Ascending aorta (tissue), 2 donors: Measurements from ENCODE around the gene CORIN. TPM values are rescaled to one million over a fixed set of nuclear protein-coding genes. Genes with fewer than 3 reads are reported as not detected.

ENCODE experiments used
- DNase-seq, 2 donors: peaks; one replicate each; pipeline ENCODE4 v3.0.0-alpha.2; 2019; ENCODE audit warnings: low spot score in 2 of 2
- H3K27ac ChIP-seq, 2 donors: fragments of 200-600 bp; sonication (generic); one replicate each; pipeline ENCODE4 v1.5.1; 2016 to 2017; ENCODE audit warnings: mild to moderate bottlenecking in 1 of 2
- H3K27me3 ChIP-seq: fragments of 200-600 bp; sonication (generic); one replicate; pipeline ENCODE4 v1.5.1; 2017
- H3K36me3 ChIP-seq, 2 donors: fragments of 200-600 bp; sonication (generic); one replicate each; pipeline ENCODE4 v1.5.1; 2016
- H3K4me1 ChIP-seq, 2 donors: fragments of 200-600 bp; sonication (generic); one replicate each; pipeline ENCODE4 v1.5.1; 2016 to 2017; ENCODE audit warnings: mild to moderate bottlenecking in 1 of 2
- H3K4me3 ChIP-seq, 2 donors: fragments of 200-600 bp; sonication (generic); one replicate each; pipeline ENCODE4 v1.5.1; 2016 to 2017; ENCODE audit warnings: mild to moderate bottlenecking in 1 of 2
- H3K9me3 ChIP-seq, 2 donors: fragments of 200-600 bp; sonication (generic); one replicate each; pipeline ENCODE4 v1.5.1; 2016
- intact Hi-C: fragments of 100-400 bp; cut with DNase I; formaldehyde crosslinking; loops from one replicate; pipeline ENCODE4 v1.15.1; 2023
- total RNA-seq: library from RNA; depleted of rRNA; stranded (reverse); fragments of >200 nt; gene quantifications from one replicate; pipeline ENCODE4 v1.1.0, GENCODE V29; 2016
- TF ChIP-seq, protein P1 (sequence below), 3 experiments: fragments of 200-600 bp in 2 of 3; fragments of 450-650 bp in 1 of 3; sonication (generic) in 2 of 3; IDR thresholded peaks; one replicate each; pipeline ENCODE4 v1.5.1; 2016 to 2019; ENCODE audit warnings: antibody characterized with exemption in 3 of 3, mild to moderate bottlenecking in 1 of 3, moderate library complexity in 1 of 3

CORIN gene
- total RNA-seq, 1 donor from 2014 or later: not detected

DNA sequence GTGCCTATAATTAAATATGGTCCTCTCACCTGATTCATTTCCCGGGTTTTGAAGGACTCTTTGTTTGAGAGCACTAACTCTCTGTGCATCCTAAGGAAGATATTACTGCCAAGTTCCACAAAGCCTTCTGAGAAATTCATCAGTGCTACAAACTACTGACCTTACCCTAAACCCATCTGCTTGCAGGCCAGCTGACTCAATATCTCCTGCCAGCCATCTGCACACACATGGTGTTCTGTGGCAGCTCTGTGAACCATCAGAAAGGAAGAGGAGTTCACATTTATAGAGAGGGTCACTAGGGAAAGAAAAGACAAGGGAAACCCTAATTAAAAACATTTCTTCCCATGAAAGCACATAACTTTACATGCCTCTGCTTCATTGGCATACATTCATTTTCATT lies 196.1 kb downstream of the CORIN start:
- DNase-seq: no peak
- TF ChIP-seq, protein P1, sequence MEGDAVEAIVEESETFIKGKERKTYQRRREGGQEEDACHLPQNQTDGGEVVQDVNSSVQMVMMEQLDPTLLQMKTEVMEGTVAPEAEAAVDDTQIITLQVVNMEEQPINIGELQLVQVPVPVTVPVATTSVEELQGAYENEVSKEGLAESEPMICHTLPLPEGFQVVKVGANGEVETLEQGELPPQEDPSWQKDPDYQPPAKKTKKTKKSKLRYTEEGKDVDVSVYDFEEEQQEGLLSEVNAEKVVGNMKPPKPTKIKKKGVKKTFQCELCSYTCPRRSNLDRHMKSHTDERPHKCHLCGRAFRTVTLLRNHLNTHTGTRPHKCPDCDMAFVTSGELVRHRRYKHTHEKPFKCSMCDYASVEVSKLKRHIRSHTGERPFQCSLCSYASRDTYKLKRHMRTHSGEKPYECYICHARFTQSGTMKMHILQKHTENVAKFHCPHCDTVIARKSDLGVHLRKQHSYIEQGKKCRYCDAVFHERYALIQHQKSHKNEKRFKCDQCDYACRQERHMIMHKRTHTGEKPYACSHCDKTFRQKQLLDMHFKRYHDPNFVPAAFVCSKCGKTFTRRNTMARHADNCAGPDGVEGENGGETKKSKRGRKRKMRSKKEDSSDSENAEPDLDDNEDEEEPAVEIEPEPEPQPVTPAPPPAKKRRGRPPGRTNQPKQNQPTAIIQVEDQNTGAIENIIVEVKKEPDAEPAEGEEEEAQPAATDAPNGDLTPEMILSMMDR (IDR thresholded peaks at IDR 0.05): no peak
- Histone ChIP-seq H3K4me3 (no peak overlapping the region), H3K27ac (no peak overlapping the region), H3K27me3 (no peaks in the 10 kb centered on the region), H3K4me1 (no peaks in the 10 kb centered on the region), H3K36me3 (no peaks in the 10 kb centered on the region), H3K9me3 (peaks cover 0 to 4% of the 10 kb centered on the region in 2 donors)
- intact Hi-C loops: no loop called here

DNA sequence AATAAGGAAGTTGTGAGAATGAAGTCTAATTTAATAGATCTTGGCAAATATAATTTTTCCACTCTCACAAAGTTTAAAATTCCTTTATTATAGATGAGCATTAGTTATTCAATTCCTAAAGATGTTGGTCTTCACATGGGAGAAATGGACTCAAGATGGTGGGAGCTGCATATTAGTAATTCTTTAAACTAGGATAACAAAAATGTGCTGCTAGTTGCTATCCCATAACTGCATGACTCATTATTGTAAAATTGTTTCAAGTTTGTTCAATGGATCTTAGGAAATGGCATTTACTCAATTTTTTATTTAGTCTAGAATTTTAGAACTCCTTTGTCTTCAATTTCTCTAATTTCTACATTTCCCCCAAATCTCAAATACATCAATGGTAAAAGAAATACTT lies 197.0 kb downstream of the CORIN start:
- H3K9me3 ChIP-seq: peaks cover 0 to 4% of the 10 kb centered on the region in 2 donors
- H3K4me1 ChIP-seq: no peaks in the 10 kb centered on the region
- no peaks in the 10 kb centered on the region for H3K27me3 ChIP-seq
- TF ChIP-seq, protein P1 (IDR thresholded peaks at IDR 0.05): no peak
- intact Hi-C loops: no loop called here
- H3K36me3 ChIP-seq: no peaks in the 10 kb centered on the region
- H3K4me3 ChIP-seq: no peak overlapping the region
- DNase-seq: no peak
- H3K27ac ChIP-seq: no peak overlapping the region

DNA sequence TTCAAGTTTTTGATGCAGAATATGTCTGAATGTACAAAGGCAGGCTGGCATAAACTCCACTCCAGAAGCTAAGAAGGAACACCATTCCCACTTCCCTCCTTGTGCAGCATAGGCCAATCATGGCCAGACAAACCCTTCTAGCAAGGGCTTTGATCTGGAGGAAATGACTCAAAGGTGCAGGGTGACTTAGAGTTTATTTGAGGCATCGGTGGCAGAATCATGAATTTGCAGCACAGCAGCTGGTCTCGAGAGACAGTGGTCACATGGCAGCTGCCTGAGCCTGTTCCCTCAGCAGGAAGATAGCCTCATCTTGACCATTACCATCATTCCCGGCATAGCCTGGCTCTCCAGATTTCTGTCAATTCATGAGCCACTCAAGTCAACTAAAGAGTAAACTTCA lies 198.3 kb downstream of the CORIN start:
- Histone ChIP-seq H3K27ac (no peak overlapping the region), H3K4me3 (no peak overlapping the region), H3K9me3 (peaks cover 0 to 4% of the 10 kb centered on the region in 2 donors), H3K36me3 (no peaks in the 10 kb centered on the region), H3K27me3 (no peaks in the 10 kb centered on the region), H3K4me1 (no peaks in the 10 kb centered on the region)
- TF ChIP-seq, protein P1 (IDR thresholded peaks at IDR 0.05): no peak
- no peak for DNase-seq
- intact Hi-C loops: no loop called here

DNA sequence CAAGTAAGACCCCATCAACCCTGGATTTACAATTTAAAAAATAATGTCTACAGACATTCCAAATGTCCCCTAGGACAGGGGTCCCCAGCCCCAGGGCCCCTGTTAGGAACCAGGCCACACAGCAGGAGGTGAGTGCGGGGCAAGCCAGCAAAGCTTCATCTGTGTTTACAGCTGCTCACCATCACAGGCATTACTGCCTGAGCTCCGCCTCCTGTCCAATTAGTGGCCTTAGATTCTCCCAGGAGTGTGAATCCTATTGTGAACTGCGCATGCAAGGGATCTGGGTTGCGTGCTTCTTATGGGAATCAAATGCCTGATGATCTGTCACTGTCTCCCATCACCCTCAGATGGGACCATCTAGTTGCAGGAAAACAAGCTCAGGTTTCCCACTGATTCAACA lies 206.7 kb downstream of the CORIN start:
- DNase-seq: no peak

DNA sequence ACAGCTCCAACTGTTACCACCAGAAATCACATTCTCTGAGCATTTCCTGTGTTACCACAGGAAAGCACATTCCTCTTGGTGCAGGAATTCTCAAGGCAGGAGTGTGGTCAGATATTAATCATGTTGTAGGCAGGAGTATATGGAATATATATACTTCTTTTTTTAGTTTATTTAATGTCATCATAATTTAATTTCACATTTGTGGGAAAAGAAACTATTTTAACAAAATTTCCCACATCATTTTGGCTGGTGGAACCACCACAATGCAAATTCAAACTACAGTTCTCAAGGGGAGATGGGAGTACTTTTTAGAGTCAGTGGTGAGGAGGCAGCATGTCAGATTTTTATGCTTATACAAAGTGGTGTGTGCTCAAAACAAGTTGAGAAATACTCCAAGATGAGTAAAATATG lies 213.8 kb downstream of the CORIN start:
- H3K36me3 ChIP-seq: no peaks in the 10 kb centered on the region
- H3K27ac ChIP-seq: no peak overlapping the region
- H3K4me1 ChIP-seq: no peaks in the 10 kb centered on the region
- TF ChIP-seq, protein P1 (IDR thresholded peaks at IDR 0.05): no peak
- intact Hi-C loops: no loop called here
- no peaks in the 10 kb centered on the region for H3K9me3 ChIP-seq
- DNase-seq: no peak
- H3K27me3 ChIP-seq: no peaks in the 10 kb centered on the region
- no peak overlapping the region for H3K4me3 ChIP-seq

More for the DNA sequence above, 206.7 kb downstream of the CORIN start:
- no peaks in the 10 kb centered on the region for H3K4me1 ChIP-seq
- no peaks in the 10 kb centered on the region for H3K27me3 ChIP-seq
- no peak overlapping the region for H3K27ac ChIP-seq
- H3K4me3 ChIP-seq: no peak overlapping the region
- TF ChIP-seq, protein P1 (IDR thresholded peaks at IDR 0.05): no peak
- H3K9me3 ChIP-seq: no peaks in the 10 kb centered on the region
- no peaks in the 10 kb centered on the region for H3K36me3 ChIP-seq
- intact Hi-C loops: no loop called here

DNA sequence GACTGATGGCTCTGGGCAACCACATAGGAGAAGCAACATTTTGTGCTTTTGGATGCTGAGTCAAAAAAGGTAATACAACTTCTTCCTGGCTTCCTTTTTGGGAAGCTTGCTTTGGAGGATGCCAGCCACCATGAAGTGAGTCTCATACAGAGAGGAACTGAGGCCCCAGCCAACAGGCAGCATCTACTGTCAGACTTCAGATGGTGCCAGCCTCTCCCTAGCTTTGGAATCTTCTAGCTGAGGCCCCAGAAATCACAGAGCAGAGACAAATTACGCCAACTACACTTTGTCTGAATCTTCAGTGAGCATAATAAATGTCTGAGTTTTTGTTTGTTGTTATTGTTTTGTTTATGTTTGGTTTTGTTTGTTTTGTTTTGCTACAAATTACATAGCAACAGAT lies 216.7 kb downstream of the CORIN start:
- no peak for DNase-seq
- TF ChIP-seq, protein P1 (IDR thresholded peaks at IDR 0.05): no peak
- intact Hi-C loops: no loop called here
- no peaks in the 10 kb centered on the region for H3K27me3 ChIP-seq
- no peak overlapping the region for H3K27ac ChIP-seq
- no peaks in the 10 kb centered on the region for H3K36me3 ChIP-seq
- H3K4me3 ChIP-seq: no peak overlapping the region
- H3K4me1 ChIP-seq: no peaks in the 10 kb centered on the region
- H3K9me3 ChIP-seq: no peaks in the 10 kb centered on the region
